HG03342 (cell line): Measurements from ENCODE around the gene PRKRIP1.
"Not testable (repeated sequence)": the region's sequence is repeated elsewhere in the genome, so short reads cannot be mapped to it uniquely, and the experiment has no call there.

ENCODE experiments used
- ATAC-seq: cut with Tn5 transposase; IDR thresholded peaks from one replicate; pipeline ENCODE4 v1.9.1; 2021; ENCODE audit warnings: mild to moderate bottlenecking, moderate library complexity; ENCODE audit not compliant: unreplicated experiment

Gene PRKRIP1, protein sequence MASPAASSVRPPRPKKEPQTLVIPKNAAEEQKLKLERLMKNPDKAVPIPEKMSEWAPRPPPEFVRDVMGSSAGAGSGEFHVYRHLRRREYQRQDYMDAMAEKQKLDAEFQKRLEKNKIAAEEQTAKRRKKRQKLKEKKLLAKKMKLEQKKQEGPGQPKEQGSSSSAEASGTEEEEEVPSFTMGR

DNA sequence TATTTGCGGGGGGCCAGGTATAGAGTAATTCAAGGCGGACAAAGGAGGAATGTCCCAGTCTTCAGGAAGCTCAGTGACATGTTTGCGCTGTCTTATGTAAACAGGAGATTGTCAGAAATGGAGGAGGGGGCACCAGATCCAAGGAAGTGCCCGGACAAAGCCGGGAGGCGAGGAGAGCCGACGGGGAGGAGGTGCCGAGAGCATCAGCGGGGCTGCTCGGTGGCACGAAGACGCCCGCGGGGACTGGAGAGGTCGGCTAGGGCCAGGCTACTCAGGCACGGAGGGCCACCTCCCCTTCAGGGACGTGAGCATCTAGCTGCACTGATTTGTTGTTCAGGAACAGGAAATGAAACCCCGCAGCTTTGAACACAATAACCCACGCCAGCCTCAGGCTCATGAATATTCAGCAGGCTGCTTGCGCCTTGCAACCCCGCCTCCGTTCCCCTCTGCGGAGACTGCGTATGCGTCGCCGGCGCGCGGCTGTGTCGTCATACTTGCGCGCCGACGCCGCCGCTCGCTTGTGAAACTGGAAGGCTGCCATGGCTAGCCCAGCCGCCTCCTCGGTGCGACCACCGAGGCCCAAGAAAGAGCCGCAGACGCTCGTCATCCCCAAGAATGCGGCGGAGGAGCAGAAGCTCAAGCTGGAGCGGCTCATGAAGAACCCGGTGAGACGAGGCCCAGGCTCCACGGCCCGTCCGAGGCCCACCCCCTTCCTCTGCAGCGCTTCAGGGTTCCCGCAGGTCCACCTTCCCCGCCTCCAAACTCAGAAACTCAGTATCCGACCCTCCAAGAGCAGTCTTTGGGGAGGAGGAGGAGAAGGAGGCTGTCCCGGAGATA lies at the start of gene PRKRIP1:
TSS of gene PRKRIP1 (plus strand) at position 491 of the 837 bp plus-strand sequence. CDS start at position 540, 49 bp downstream.
- peak; percentile 98 for ATAC-seq

DNA sequence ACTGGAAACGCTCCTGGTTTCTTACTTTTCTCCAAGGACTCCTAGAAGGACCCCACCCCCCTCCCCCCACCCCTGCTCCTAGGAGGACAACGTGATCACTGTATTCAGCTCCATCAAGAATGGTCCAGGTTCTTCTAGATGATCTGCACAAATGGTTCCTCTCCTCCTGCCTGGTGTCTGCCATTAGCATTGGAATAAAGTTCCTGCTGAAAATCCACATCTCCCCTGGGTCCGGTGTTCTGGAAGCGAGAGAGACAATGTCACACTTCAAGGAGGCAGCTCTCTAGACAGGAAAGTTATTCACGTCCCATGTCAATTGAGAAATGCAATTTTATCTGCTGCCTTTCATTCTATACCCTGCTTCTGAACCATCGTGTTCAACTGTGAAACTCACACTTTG lies 49.2 kb upstream of the PRKRIP1 start:
- not testable (repeated sequence) for ATAC-seq

DNA sequence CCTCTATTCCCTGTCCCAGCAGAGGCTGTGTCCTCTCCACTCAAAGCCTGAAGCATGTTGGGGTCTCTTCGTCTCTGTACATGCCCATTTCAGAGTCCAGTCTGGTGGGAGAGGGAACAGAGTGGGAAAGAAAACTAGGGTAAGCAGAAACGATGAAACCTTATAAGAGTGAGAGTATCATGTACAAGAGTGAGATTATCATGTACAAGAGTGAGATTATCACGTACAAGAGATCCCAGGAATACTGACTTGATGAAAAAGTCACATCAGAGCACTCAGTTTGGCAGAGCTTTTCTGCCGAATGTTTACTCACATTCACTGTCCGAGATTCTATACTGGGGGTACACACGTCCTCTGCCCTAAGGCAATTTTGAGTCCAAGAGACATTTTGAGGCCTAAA lies 39.8 kb upstream of the PRKRIP1 start, which contains the start of gene SPDYE6:
TSS of gene SPDYE6 (minus strand) at position 101 of the 400 bp plus-strand sequence. CDS start 421 bp downstream, outside the sequence.
- ATAC-seq: not testable (repeated sequence)

DNA sequence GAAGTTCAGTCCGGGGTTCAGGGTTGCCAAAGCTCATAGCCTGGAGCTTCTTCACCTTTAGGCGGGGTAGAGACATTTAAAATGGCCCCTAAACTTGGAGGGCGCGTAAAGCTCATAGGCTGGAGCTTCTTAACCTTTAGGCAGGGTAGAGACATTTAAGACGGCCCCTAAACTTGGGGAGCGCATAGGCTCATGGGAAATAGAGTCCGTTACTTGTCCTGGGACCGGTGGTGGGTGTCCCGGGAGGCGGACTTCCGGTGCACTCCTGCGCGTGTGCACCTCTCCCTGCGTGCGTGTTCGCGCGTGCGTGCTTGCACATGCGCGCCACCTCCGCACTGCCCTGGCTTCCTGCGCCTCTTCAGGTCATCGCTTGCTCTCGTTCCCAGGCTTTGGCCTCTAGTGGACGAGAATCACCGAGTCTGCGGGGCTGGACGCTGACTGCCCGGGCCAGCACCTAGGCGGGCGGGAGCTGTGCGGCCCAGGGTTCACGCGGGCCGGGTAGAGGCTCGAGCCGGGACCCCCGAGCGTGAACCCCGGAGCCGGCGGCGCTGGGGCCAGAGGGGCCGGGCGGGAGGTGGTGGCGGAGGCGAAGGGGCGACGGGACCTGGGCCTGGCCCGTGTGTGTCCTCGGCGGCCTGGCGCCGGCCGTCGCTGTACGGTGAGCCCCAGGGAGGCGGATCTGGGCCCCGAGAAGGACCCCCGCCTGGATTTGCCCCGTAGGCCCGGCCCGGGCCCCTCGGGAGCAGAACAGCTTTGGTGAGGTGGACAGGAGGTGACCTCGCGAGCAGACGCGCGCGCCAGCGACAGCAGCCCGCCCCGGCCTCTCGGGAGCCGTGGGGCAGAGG lies 32.4 kb upstream of the PRKRIP1 start:
- ATAC-seq: peak; percentile 98

DNA sequence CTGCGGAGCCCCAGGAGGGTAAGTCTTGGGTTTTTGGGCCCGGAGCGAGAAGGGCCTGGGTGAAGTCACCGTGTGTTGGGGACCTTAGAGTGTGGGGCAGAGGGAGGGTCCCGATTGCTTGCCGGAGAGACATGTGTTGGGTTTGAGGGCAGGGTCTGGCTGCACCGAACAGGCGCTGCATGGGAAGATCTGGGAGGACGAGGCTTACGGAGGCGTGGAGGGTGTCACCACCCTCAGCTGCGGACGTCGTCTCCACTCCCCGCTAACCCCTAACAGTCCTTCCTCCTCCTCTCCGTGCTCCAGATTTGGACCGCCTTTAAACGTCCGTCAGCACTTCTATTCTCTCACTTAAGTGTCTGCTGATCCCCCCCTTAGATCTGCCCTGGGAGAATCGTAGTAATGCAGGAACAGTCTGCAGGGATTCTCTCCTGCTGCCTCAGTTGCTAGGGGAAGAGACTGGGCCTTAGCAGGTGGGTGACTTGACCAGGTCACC lies 31.7 kb upstream of the PRKRIP1 start:
- ATAC-seq: not testable (repeated sequence)

DNA sequence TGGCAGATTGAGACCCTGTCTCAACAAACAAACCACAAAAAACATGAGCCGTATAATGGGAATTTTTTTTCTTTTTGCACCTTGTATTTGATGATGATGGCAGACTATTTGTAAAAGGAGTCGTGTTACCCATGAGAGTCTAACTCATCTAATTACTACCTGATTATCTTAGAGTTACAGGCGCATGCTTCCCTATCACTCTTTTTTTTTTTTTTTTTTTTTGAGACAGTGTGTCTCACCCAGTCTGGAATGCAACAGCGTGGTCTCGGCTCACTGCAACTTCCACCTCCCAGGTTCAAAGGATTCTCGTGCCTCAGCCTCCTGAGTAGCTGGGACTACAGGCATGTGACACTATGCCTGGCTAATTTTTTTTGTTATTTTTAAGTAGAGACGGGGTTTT lies 30.8 kb upstream of the PRKRIP1 start:
- ATAC-seq: not testable (repeated sequence)

DNA sequence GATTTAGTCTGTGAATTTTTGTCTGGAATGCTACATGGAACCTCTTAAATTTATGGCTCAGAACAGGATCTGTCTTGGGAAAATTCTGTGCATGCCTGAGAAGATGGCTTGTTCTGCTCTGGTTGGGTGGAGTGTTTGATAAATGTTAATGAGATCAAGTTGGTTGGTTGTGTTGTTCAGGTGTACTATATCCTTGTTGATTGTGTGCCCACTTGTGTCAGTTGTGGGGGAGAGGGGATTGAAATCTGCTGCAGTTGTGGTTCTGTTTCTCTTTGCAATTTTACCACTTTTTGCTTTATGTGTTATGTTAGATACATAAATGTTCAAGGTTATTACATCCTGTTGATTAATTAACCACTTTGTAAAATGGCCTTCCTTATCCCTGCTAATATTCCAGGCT lies 26.1 kb upstream of the PRKRIP1 start:
- not testable (repeated sequence) for ATAC-seq

DNA sequence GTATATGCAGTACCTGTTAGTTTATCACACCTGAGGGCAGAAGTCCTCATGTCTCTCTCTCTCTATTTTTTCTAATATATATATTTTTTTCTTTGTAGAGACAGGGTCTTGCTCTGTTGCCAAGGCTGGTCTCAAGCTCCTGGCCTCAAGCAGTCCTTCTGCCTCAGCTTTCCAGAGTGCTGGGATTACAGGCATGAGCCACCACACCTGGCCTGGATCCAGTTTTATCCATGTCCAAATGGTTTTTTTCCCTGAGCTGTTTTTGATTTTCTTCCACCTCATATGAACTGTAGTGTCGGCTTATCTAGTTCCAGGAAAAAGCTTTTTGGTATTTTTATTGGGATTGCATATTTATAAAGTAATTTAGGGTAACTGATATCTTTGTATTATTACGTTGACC lies 23.4 kb upstream of the PRKRIP1 start:
- not testable (repeated sequence) for ATAC-seq

DNA sequence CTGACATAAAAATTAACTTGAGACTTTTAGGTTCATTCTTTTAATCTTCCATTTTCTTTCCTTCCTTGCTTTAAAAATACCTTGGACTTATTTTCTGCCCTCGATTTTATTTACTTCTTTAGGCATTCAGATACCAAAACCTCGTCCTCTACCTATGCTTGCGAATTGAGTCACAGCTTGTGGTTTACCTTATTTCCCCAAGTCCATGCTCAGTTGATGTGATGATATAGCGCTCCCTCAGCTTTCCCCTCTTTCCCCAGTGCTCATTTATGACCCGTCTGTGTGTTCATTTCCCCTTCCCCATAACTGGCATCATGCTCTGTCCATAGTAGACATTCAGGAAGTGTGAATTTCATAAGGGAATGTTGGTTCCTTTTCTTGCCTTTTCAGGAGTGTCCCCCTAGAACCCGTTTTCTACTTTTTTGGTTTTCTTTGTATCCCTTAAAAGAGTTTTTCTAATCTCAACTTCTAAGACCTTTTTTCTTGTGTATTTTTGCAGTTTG lies 19.1 kb upstream of the PRKRIP1 start:
- no peak for ATAC-seq

DNA sequence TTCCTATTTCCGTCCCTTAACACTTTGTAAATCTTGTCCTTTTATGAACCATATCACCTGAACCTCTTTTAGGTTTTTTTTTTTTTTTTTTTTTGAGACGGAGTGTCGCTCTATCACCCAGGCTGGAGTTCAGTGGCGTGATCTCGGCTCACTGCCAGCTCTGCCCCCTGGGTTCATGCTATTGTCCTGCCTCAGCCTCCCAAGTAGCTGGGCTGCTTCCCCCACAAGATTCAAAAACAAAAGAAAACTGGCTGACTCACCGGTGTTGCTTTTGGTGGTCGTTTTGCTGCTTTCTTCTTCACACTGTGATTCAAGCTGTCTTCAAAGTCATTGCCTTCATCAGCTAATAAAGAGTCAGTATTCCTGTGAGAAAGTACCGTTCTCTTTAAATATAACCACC lies 15.3 kb upstream of the PRKRIP1 start:
- not testable (repeated sequence) for ATAC-seq

DNA sequence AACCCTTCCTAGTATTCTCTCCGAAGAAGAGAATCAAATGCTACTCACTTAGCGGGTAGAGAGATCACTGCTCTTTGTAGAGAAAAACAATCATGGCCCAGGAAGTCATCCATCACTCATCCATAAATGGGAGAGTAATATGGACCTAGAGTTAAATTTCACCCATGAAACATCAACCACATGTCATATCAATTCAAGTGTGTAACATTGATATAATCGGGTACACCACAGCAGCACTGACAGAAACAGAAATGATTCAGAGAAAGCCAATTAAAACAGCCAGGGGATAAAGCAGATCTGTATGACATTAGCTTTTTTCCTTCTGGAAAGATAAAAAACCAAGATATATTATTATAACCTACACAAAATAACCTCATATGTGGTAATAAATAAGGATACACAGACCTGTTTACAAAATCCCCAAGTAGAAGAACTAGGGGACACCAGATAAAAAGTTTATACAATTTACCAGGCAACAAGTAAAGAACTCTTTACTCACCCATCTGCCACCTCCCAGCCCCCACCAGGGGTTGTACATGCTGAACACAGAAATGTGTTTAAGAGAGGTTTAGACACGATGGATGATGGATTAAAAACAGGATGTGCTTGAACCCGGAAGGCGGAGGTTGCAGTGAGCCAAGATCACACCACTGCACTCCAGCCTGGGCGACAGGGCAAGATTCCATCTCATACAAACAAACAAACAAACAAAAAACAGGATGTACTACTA lies 14.3 kb upstream of the PRKRIP1 start:
- not testable (repeated sequence) for ATAC-seq

DNA sequence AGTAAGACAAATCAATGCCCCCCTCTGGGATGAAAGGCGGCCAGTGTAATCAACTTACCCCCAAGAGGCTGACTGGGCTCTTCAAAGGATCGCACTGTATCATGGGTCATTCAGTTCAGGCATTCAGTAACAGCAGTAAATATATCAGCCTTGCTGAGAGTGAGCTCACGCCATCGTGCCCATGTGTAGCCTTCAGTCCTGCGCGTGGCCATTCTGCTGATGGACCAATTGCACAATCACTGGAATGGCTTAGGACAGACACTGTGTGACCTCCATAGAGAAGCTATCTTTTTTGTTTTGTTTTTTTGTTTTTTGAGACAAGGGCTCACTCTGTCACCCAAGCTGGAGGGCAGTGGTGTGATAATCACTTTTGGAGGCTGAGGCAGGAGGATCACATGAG lies 9.1 kb upstream of the PRKRIP1 start:
- ATAC-seq: no peak

DNA sequence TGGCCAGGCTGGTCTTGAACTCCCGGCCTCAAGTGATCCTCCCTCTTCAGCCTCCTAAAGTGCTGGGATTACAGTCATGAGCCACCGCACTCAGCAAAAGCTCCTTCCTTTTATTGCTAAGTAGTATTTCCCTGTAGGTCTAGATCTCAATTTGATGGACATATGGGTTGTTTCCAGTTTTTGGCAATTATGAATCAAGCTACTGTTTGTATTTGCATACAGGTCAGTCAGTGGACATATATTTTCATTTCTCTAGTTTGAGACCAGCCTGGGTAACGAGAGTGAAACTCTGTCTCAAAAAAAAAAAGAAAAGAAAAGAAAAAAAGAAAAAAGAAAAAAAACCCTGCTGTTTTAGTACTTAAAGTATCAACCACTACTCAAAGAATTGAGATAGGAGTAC lies 6.4 kb upstream of the PRKRIP1 start:
- ATAC-seq: no peak

DNA sequence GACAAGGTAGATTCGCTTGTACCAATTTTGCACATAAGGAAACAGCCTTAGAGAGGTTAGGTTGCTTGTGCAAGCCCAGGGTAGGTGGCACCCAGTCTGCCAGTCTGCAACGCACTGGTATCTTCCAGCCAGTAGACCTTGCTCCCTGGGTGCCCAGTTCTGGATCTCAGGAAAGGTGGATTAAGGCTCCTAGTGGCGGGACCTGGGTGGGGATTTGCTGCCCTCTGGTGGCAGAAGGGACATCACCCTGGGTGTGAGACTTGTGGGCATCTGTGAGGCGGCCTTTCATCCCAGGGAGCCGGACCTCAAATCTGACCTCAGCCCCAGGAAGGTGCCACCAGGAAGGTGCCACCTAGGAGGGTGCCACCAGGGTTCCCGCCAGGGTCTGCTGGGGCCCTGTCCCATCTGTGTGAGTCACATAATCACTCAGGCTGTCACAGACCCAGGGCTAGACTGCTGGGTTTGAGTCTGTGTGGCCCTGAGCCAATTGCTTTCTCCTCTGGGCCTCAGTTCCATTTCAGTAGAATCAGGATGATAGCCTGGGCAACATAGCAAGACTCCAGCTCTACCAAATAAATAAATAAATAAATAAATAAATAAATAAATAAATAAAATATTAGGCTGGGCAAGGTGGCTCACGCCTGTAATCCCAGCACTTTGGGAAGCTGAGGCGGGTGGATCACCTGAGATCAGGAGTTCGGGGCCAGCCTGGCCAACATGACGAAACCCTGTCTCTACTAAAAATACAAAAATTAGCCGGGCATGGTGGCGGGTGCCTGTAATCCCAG lies 5.3 kb upstream of the PRKRIP1 start:
- ATAC-seq: no peak

DNA sequence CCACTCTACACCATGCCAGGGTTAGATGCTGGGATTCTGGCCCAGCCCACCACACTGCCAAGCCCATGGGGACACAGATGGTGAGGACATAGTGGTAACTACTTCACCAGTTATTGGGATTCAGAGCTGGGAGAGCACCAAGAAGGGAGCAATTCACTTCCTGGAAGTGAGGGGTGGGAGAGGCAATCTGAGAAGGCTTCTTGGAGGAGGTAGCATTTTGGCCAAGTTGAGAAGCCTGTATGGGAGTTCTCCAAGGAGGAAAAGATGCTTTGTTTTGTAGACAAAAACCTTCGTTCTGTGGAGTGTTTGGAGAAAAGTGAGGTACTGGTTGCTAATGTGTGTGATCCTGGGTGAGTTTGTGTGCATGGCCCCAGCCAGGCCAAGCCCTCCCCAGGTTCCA lies 3.8 kb upstream of the PRKRIP1 start:
- ATAC-seq: no peak

DNA sequence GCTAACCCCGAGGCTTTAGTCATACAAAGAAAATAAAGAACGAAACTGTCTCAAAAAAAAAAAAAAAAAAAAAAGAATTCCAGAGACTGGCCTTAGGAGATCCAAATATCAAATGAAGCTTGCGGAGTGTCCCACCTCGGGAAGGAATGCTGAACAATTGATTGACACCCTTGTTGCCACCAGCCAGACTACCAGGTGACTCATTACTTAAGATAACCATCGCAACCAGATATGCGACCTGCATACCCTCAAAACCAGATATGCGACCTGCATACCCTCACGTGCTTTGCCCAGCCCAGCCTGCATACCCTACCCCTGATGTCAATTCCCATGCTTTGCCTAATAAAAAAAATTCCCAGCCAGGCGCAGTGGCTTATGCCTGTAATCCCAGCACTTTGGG lies 2.7 kb upstream of the PRKRIP1 start:
- ATAC-seq: no peak

DNA sequence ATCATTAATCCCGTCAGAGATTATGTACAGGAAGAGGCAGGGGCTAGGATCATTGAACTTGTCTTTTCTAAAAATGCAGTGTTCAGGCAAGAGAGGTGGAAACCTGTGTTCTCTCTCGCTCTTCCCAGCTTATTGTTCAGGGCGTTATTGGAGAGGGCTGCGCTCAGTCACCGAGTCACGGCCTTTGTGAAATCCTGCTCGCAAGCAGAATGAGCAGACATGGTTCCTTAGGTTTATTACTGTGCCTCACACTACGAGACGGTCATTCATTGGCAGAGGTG lies 631 bp upstream of the PRKRIP1 start:
- ATAC-seq: no peak

DNA sequence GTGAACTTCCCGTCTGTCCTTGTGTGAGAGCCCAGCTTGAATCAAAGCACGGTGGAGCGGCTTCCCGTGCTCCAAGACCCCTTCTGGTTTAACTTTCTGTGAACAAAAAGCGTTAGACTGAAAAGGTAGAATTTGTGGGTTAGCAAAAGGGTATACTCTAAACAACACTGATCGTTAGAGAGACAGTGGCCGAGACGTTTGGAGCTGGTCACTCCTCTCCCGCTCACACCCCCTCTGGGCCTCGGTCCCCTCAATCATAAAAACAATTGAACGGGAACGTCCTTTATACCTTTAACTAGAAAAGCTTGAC lies 502 bp downstream of the PRKRIP1 start:
- no peak for ATAC-seq

DNA sequence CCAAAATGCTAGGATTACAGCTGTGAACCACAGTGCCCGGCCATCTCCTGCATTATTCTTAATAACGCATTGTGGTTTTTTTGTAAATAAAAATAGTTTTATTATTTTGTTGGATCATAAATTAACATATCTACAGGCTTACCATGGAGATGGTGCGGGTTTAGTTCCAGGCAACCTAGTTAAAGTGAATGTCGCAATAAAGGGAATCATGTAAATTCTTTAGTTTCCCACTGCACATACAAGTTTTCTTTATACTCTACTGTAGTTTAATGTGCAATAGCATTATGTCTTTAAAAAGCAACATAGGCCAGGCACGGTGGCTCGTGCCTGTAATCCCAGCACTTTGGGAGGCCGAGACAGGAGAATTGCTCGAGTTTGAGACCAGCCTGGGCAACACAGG lies 2.4 kb downstream of the PRKRIP1 start:
- no peak for ATAC-seq

DNA sequence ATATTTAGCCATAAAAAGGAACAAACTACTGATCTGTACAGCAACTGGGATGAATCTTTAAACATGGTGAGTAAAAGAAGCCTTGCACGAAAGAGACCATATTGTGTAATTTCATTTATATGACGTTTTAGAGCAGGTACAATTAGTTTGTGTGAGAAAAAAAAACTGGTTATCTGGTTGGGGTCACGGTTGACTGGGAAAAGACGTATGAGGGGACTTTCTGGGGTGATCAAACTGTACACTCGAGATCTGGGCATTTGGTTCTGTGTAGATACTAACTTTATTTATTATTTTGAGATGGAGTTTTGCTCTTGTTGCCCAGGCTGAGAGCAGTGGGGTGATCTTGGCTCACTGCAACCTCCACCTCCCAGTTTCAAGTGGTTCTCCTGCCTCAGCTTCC lies 4.2 kb downstream of the PRKRIP1 start:
- no peak for ATAC-seq
